Endothelial cell of umbilical vein (primary cell): ENCODE results near the gene CDC14B. TPM values are rescaled to one million over a fixed set of nuclear protein-coding genes. Genes with fewer than 3 reads are reported as not detected.

Source experiments
- BruUV-seq: library from RNA; stranded (reverse); fragments of 400-500 nt; replicated peaks from 2 replicates; lab custom pipeline; 2021; lab: Mats Ljungman, UMichigan
- CTCF ChIA-PET: fragments of 300-600, 350-600 bp; sonication (Branson Sonifier 250); formaldehyde crosslinking; loops from one replicate; lab custom pipeline; 2021; ENCODE audit warnings: antibody characterized with exemption, inconsistent platforms; lab: Charles Lee
- POLR2A ChIA-PET: fragments of 300-600, 350-600 bp; sonication (Branson Sonifier 250); formaldehyde crosslinking; loops from one replicate; lab custom pipeline; 2021; ENCODE audit warnings: antibody characterized with exemption, inconsistent platforms; lab: Charles Lee
- DNase-seq: peaks from one replicate; pipeline ENCODE4 v3.0.0-alpha.2; 2011; ENCODE audit warnings: low read depth, low spot score
- FAIRE-seq: peaks from 2 replicates; lab custom pipeline; 2011; peaks lifted over from hg19 to GRCh38; lab: Jason Lieb, UNC
- H2AFZ ChIP-seq: 2 replicates; pipeline ENCODE4 v1.6.0; 2012; ENCODE audit warnings: low read depth, low read length, control low read depth, inconsistent platforms
- H3K27ac ChIP-seq: 2 replicates; pipeline ENCODE4 v1.5.1; 2011; ENCODE audit warnings: low read depth, mild to moderate bottlenecking, control low read depth, low read length, moderate library complexity; ENCODE audit not compliant: insufficient read depth
- H3K27me3 ChIP-seq, 2 experiments: 2 replicates each; pipeline versions ENCODE4 v1.6.0 to v1.6.1; 2011; ENCODE audit warnings: low read length in 2 of 2, mixed read lengths in 1 of 2; ENCODE audit not compliant: control insufficient read depth in 2 of 2, insufficient read depth in 2 of 2
- H3K36me3 ChIP-seq, 2 experiments: 2 replicates in 1 of 2; 3 replicates in 1 of 2; pipeline ENCODE4 v1.5.1; 2011; ENCODE audit warnings: low read length in 2 of 2, mild to moderate bottlenecking in 1 of 2, moderate library complexity in 1 of 2; ENCODE audit not compliant: control insufficient read depth in 2 of 2, insufficient read depth in 2 of 2; ENCODE audit errors: extremely low read depth in 1 of 2
- H3K4me1 ChIP-seq: 3 replicates; pipeline ENCODE4 v1.5.1; 2011; ENCODE audit warnings: mild to moderate bottlenecking, low read length; ENCODE audit not compliant: control insufficient read depth, insufficient read depth; ENCODE audit errors: extremely low read depth
- H3K4me2 ChIP-seq: 2 replicates; pipeline ENCODE4 v1.6.1; 2011; ENCODE audit warnings: low read length, control low read depth, mixed read lengths; ENCODE audit not compliant: insufficient read depth
- H3K4me3 ChIP-seq, 3 experiments: fragments of 200-600 bp in 1 of 3; sonication (generic), shearing (Covaris generic) in 1 of 3; replicated peaks in 1 of 3; 2 replicates each; pipeline ENCODE4 v1.5.1; 2011 to 2016; ENCODE audit warnings: control low read depth in 3 of 3, low read length in 3 of 3, mild to moderate bottlenecking in 2 of 3, inconsistent platforms in 1 of 3, low read depth in 1 of 3, moderate library complexity in 1 of 3; ENCODE audit not compliant: insufficient read depth in 1 of 3
- H3K79me2 ChIP-seq: 2 replicates; pipeline ENCODE4 v1.6.0; 2012; ENCODE audit warnings: low read length, inconsistent platforms; ENCODE audit not compliant: control insufficient read depth, insufficient read depth
- H3K9ac ChIP-seq: replicated peaks from 2 replicates; pipeline ENCODE3; 2011; ENCODE audit warnings: low read length, control low read depth; ENCODE audit not compliant: insufficient read depth; ENCODE audit errors: extremely low read depth
- H3K9me1 ChIP-seq: replicated peaks from 3 replicates; pipeline ENCODE4 v1.6.0; 2011; ENCODE audit warnings: mild to moderate bottlenecking, low read length; ENCODE audit not compliant: control insufficient read depth, insufficient read depth; ENCODE audit errors: extremely low read depth
- H3K9me3 ChIP-seq: replicated peaks from 2 replicates; pipeline ENCODE4 v1.5.1; 2012; ENCODE audit warnings: low read length, inconsistent platforms; ENCODE audit not compliant: control insufficient read depth, insufficient read depth
- H4K20me1 ChIP-seq: replicated peaks from 2 replicates; pipeline ENCODE3; 2011; ENCODE audit warnings: mild to moderate bottlenecking, low read length; ENCODE audit not compliant: control insufficient read depth, insufficient read depth; ENCODE audit errors: extremely low read depth
- CTCF ChIP-seq, 2 donors: IDR thresholded peaks; 1 replicate in 1 of 2; 2 replicates in 1 of 2; pipeline ENCODE4 v1.5.1; 2011; ENCODE audit warnings: low read length in 2 of 2, mild to moderate bottlenecking in 2 of 2, moderate library complexity in 2 of 2, control low read depth in 1 of 2, inconsistent platforms in 1 of 2, low read depth in 1 of 2; ENCODE audit not compliant: insufficient read depth in 1 of 2; ENCODE audit errors: extremely low read depth in 1 of 2
- EZH2 ChIP-seq: IDR thresholded peaks from 2 replicates; pipeline ENCODE4 v1.6.1; 2012; ENCODE audit warnings: borderline replicate concordance, low read depth, mild to moderate bottlenecking, moderate library complexity, low read length, inconsistent platforms; ENCODE audit not compliant: severe bottlenecking
- FOS ChIP-seq: IDR thresholded peaks from 2 replicates; pipeline ENCODE4 v1.6.1; 2011; ENCODE audit warnings: mild to moderate bottlenecking, low read length, moderate library complexity, borderline replicate concordance; ENCODE audit not compliant: insufficient read depth
- JUN ChIP-seq: IDR thresholded peaks from 2 replicates; pipeline ENCODE4 v1.6.1; 2011; ENCODE audit warnings: borderline replicate concordance, low read depth; ENCODE audit not compliant: insufficient read length, insufficient read depth
- MAX ChIP-seq: IDR thresholded peaks from 2 replicates; pipeline ENCODE4 v1.6.1; 2011; ENCODE audit not compliant: insufficient read depth, insufficient read length
- POLR2A ChIP-seq: IDR thresholded peaks from 2 replicates; pipeline ENCODE4 v1.6.1; 2012; ENCODE audit warnings: low read depth, mild to moderate bottlenecking, control low read depth, low read length
- POLR2AphosphoS5 ChIP-seq: IDR thresholded peaks from 2 replicates; pipeline ENCODE4 v1.6.1; 2012; ENCODE audit warnings: low read depth, mild to moderate bottlenecking, control low read depth, low read length, moderate library complexity; ENCODE audit not compliant: insufficient read depth
- dilution Hi-C: fragments of 300-500 bp; cut with MboI; formaldehyde crosslinking; loops from one replicate; pipeline ENCODE4 v1.15.0; 2019; ENCODE audit warnings: low sequenced_read_pairs; ENCODE audit not compliant: extremely low pct_ligation_motif_present
- intact Hi-C: fragments of 100-400 bp; cut with micrococcal nuclease; formaldehyde crosslinking; loops from one replicate; pipeline ENCODE4 v1.10.0; 2022
- polyA plus RNA-seq, 4 experiments: library from polyadenylated mRNA; depleted of rRNA in 3 of 4; stranded (reverse) in 3 of 4; unstranded in 1 of 4; fragments of >200 nt; gene quantifications; 2 replicates each; pipeline versions ENCODE4 v1.2.1 to v1.2.3, GENCODE V29; 2011 to 2012; ENCODE audit warnings: missing spikeins in 1 of 4
- total RNA-seq: library from RNA; stranded (reverse); gene quantifications from 2 replicates; pipeline ENCODE4 v1.2.3, GENCODE V29; 2021

The CDC14B gene
- total and polyA plus RNA-seq, 2 donors (not counting 3 experiments of a cell fraction or from before 2014, with no cell fraction given): 0.39 to 0.93 TPM

GRCh38 chr9:96612105-96612965, 7.3 kb downstream of the CDC14B start:
- no peaks in the 10 kb centered on the region for H3K79me2 ChIP-seq
- no TSS peak for BruUV-seq
- H3K4me3 ChIP-seq: no peak overlapping the region
- H4K20me1 ChIP-seq: no peaks in the 10 kb centered on the region
- H3K27me3 ChIP-seq: peaks cover 15 to 27% of the 10 kb centered on the region in 2 experiments
- dilution Hi-C loops: no loop called here
- ChIA-PET POLR2A (no interaction called here), CTCF (interaction anchor here (0.5 kb wide), 1 partner anchor 105 kb away, joined by 3 read pairs; no protein-coding TSS in a partner anchor)
- no peaks in the 10 kb centered on the region for H3K9me1 ChIP-seq
- no peaks in the 10 kb centered on the region for H3K4me1 ChIP-seq
- no peaks in the 10 kb centered on the region for H3K36me3 ChIP-seq
- no peaks in the 10 kb centered on the region for H3K9me3 ChIP-seq
- FAIRE-seq: peak; percentile 57
- H3K4me2 ChIP-seq: no peak overlapping the region
- H3K9ac ChIP-seq: no peak overlapping the region
- H3K27ac ChIP-seq: no peak overlapping the region
- no peak overlapping the region for H2AFZ ChIP-seq
- DNase-seq: no peak
- TF ChIP-seq POLR2A (no peak), CTCF (IDR thresholded peaks at IDR 0.05; ENCODE audit: extremely low read depth in 1 of 2, insufficient read depth in 1 of 2, low read depth in 1 of 2, low read length in 2 of 2) (no peak), EZH2 (no peak), MAX (no peak), JUN (no peak), FOS (no peak), POLR2AphosphoS5 (no peak)
- intact Hi-C loops: no loop called here
